Activated naive CD4-positive, alpha-beta T cell treated with anti-CD3 and anti-CD28 coated beads, Interleukin-2, amount 50 U/mL, for 24 hours (primary cell): ENCODE measurements around the gene TMEM184B.

Experiments
- H3K27ac Mint-ChIP-seq: one replicate; pipeline ENCODE4 v1.8.0; 2021; ENCODE audit warnings: mild to moderate bottlenecking, mixed read lengths
- H3K27me3 Mint-ChIP-seq: one replicate; pipeline ENCODE4 v1.8.0; 2021; ENCODE audit warnings: mixed read lengths
- H3K36me3 Mint-ChIP-seq: one replicate; pipeline ENCODE4 v1.8.0; 2021; ENCODE audit warnings: mixed read lengths
- H3K4me1 Mint-ChIP-seq: one replicate; pipeline ENCODE4 v1.8.0; 2021; ENCODE audit warnings: mixed read lengths
- H3K4me3 Mint-ChIP-seq: one replicate; pipeline ENCODE4 v1.8.0; 2021; ENCODE audit warnings: mild to moderate bottlenecking, mixed read lengths
- H3K9me3 Mint-ChIP-seq: one replicate; pipeline ENCODE4 v1.8.0; 2021; ENCODE audit warnings: mixed read lengths

TMEM184B gene

GRCh38 chr22:38201711-38202436, 70.9 kb downstream of the TMEM184B start, which contains the start of gene MAFF:
TSS of gene MAFF (plus strand) at chr22:38201994. CDS start at chr22:38213854, 11,860 bp downstream.
- H3K9me3 Mint-ChIP-seq, result no peaks in the 10 kb centered on the region
- peak within 1 kb of the TSS; percentile 89 for H3K27ac Mint-ChIP-seq
- no peaks in the 10 kb centered on the region for H3K27me3 Mint-ChIP-seq
- H3K4me1 Mint-ChIP-seq, result peaks cover 32% of the 10 kb centered on the region
- no peaks in the 10 kb centered on the region for H3K36me3 Mint-ChIP-seq
- peak within 1 kb of the TSS; percentile 86 for H3K4me3 Mint-ChIP-seq

GRCh38 chr22:38201371-38201710, 71.5 kb downstream of the TMEM184B start:
- H3K27me3 Mint-ChIP-seq, result no peaks in the 10 kb centered on the region
- no peaks in the 10 kb centered on the region for H3K9me3 Mint-ChIP-seq
- peak overlapping the region; percentile 78 for H3K4me3 Mint-ChIP-seq
- peak overlapping the region; percentile 89 for H3K27ac Mint-ChIP-seq
- peaks cover 32% of the 10 kb centered on the region for H3K4me1 Mint-ChIP-seq
- H3K36me3 Mint-ChIP-seq, result no peaks in the 10 kb centered on the region

- peaks cover 32% of the 10 kb centered on the region for H3K4me1 Mint-ChIP-seq
- no peaks in the 10 kb centered on the region for H3K36me3 Mint-ChIP-seq
- H3K9me3 Mint-ChIP-seq, result no peaks in the 10 kb centered on the region
- H3K27me3 Mint-ChIP-seq, result no peaks in the 10 kb centered on the region
- no peak overlapping the region for H3K4me3 Mint-ChIP-seq
- H3K27ac Mint-ChIP-seq, result no peak overlapping the region
Measured at GRCh38 chr22:38199826-38200559, 72.8 kb downstream of the TMEM184B start.

GRCh38 chr22:38196791-38197419, 75.9 kb downstream of the TMEM184B start:
- H3K27me3 Mint-ChIP-seq, result no peaks in the 10 kb centered on the region
- no peaks in the 10 kb centered on the region for H3K36me3 Mint-ChIP-seq
- H3K27ac Mint-ChIP-seq, result no peak overlapping the region
- no peak overlapping the region for H3K4me3 Mint-ChIP-seq
- H3K9me3 Mint-ChIP-seq, result no peaks in the 10 kb centered on the region
- H3K4me1 Mint-ChIP-seq, result peaks cover 15% of the 10 kb centered on the region

GRCh38 chr22:38193580-38193979, 79.2 kb downstream of the TMEM184B start:
- no peaks in the 10 kb centered on the region for H3K9me3 Mint-ChIP-seq
- H3K4me1 Mint-ChIP-seq, result peaks cover 4% of the 10 kb centered on the region
- no peak overlapping the region for H3K4me3 Mint-ChIP-seq
- H3K27ac Mint-ChIP-seq, result no peak overlapping the region
- H3K27me3 Mint-ChIP-seq, result no peaks in the 10 kb centered on the region
- H3K36me3 Mint-ChIP-seq, result no peaks in the 10 kb centered on the region

- Mint-ChIP-seq H3K27ac (no peak overlapping the region), H3K9me3 (no peaks in the 10 kb centered on the region), H3K27me3 (no peaks in the 10 kb centered on the region), H3K36me3 (no peaks in the 10 kb centered on the region), H3K4me3 (no peak overlapping the region), H3K4me1 (peaks cover 4% of the 10 kb centered on the region)
Measured at GRCh38 chr22:38192475-38192863, 80.3 kb downstream of the TMEM184B start.

GRCh38 chr22:38191731-38192474, 80.9 kb downstream of the TMEM184B start:
- Mint-ChIP-seq H3K4me1 (peaks cover 4% of the 10 kb centered on the region), H3K4me3 (no peak overlapping the region), H3K27me3 (no peaks in the 10 kb centered on the region), H3K9me3 (no peaks in the 10 kb centered on the region), H3K36me3 (no peaks in the 10 kb centered on the region), H3K27ac (no peak overlapping the region)

- Mint-ChIP-seq H3K27ac (no peak overlapping the region), H3K27me3 (no peaks in the 10 kb centered on the region), H3K36me3 (no peaks in the 10 kb centered on the region), H3K9me3 (no peaks in the 10 kb centered on the region), H3K4me3 (no peak overlapping the region), H3K4me1 (peaks cover 4% of the 10 kb centered on the region)
Measured at GRCh38 chr22:38191055-38191454, 81.8 kb downstream of the TMEM184B start.

- H3K36me3 Mint-ChIP-seq, result no peaks in the 10 kb centered on the region
Measured at GRCh38 chr22:38190581-38190980, 82.2 kb downstream of the TMEM184B start.

GRCh38 chr22:38189104-38189503, 83.7 kb downstream of the TMEM184B start:
- no peak overlapping the region for H3K27ac Mint-ChIP-seq
- no peak overlapping the region for H3K4me3 Mint-ChIP-seq
- no peaks in the 10 kb centered on the region for H3K27me3 Mint-ChIP-seq
- H3K4me1 Mint-ChIP-seq, result no peaks in the 10 kb centered on the region
- no peaks in the 10 kb centered on the region for H3K36me3 Mint-ChIP-seq
- no peaks in the 10 kb centered on the region for H3K9me3 Mint-ChIP-seq

More at GRCh38 chr22:38190581-38190980, 82.2 kb downstream of the TMEM184B start:
- Mint-ChIP-seq H3K4me1 (peaks cover 4% of the 10 kb centered on the region), H3K4me3 (no peak overlapping the region), H3K27me3 (no peaks in the 10 kb centered on the region), H3K9me3 (no peaks in the 10 kb centered on the region), H3K27ac (no peak overlapping the region)

- Mint-ChIP-seq H3K27me3 (no peaks in the 10 kb centered on the region), H3K27ac (no peak overlapping the region), H3K4me3 (no peak overlapping the region), H3K36me3 (no peaks in the 10 kb centered on the region), H3K4me1 (no peaks in the 10 kb centered on the region), H3K9me3 (no peaks in the 10 kb centered on the region)
Measured at GRCh38 chr22:38187413-38188212, 85.2 kb downstream of the TMEM184B start.

- Mint-ChIP-seq H3K36me3 (no peaks in the 10 kb centered on the region), H3K9me3 (no peaks in the 10 kb centered on the region), H3K4me3 (no peak overlapping the region), H3K27ac (no peak overlapping the region), H3K27me3 (no peaks in the 10 kb centered on the region), H3K4me1 (peaks cover 7% of the 10 kb centered on the region)
Measured at GRCh38 chr22:38186429-38186828, 86.4 kb downstream of the TMEM184B start.

GRCh38 chr22:38184788-38185187, 88.0 kb downstream of the TMEM184B start:
- H3K4me1 Mint-ChIP-seq, result peaks cover 24% of the 10 kb centered on the region
- H3K27me3 Mint-ChIP-seq, result no peaks in the 10 kb centered on the region
- no peaks in the 10 kb centered on the region for H3K9me3 Mint-ChIP-seq
- H3K36me3 Mint-ChIP-seq, result no peaks in the 10 kb centered on the region
- H3K27ac Mint-ChIP-seq, result peak overlapping the region; percentile 41
- H3K4me3 Mint-ChIP-seq, result no peak overlapping the region

- peaks cover 41% of the 10 kb centered on the region for H3K4me1 Mint-ChIP-seq
- peak within 1 kb of the TSS; percentile 99 for H3K27ac Mint-ChIP-seq
- no peaks in the 10 kb centered on the region for H3K36me3 Mint-ChIP-seq
- peak within 1 kb of the TSS; percentile 97 for H3K4me3 Mint-ChIP-seq
- no peaks in the 10 kb centered on the region for H3K9me3 Mint-ChIP-seq
- H3K27me3 Mint-ChIP-seq, result no peaks in the 10 kb centered on the region
Measured at GRCh38 chr22:38181453-38182200, 91.2 kb downstream of the TMEM184B start, which contains the start of gene PLA2G6. TSS of gene PLA2G6 (minus strand) at chr22:38181830. CDS start at chr22:38169426, 12,404 bp downstream.
